Kidney epithelial cell (primary cell): ENCODE measurements around the gene C16orf54. TPM values are rescaled to one million over a fixed set of nuclear protein-coding genes. Genes with fewer than 3 reads are reported as not detected.
"Not testable (repeated sequence)": the region's sequence is repeated elsewhere in the genome, so short reads cannot be mapped to it uniquely, and the experiment has no call there.

ENCODE experiments used
- DNase-seq: peaks from one replicate; pipeline ENCODE4 v3.0.0-alpha.2; 2010; ENCODE audit warnings: low read depth
- H3K27me3 ChIP-seq: 2 replicates; pipeline ENCODE4 v1.6.0; 2011; ENCODE audit warnings: low read length; ENCODE audit not compliant: control insufficient read depth, insufficient read depth
- H3K36me3 ChIP-seq: 2 replicates; pipeline ENCODE4 v1.5.1; 2011; ENCODE audit warnings: low read length; ENCODE audit not compliant: control insufficient read depth, insufficient read depth
- H3K4me3 ChIP-seq: 2 replicates; pipeline ENCODE4 v1.5.1; 2011; ENCODE audit warnings: low read depth, mild to moderate bottlenecking, control low read depth, low read length
- total RNA-seq: library from RNA; depleted of rRNA; stranded (reverse); fragments of >200 nt; gene quantifications from 2 replicates; pipeline ENCODE4 v1.2.3, GENCODE V29; 2015
- TF ChIP-seq, protein P1 (sequence below): IDR thresholded peaks from 2 replicates; pipeline ENCODE4 v1.5.1; 2011; ENCODE audit warnings: mild to moderate bottlenecking, moderate library complexity, low read length, control low read depth, inconsistent platforms; ENCODE audit not compliant: insufficient read depth, poor library complexity, severe bottlenecking

Gene C16orf54
- total RNA-seq, 1 donor from 2014 or later: not detected

DNA sequence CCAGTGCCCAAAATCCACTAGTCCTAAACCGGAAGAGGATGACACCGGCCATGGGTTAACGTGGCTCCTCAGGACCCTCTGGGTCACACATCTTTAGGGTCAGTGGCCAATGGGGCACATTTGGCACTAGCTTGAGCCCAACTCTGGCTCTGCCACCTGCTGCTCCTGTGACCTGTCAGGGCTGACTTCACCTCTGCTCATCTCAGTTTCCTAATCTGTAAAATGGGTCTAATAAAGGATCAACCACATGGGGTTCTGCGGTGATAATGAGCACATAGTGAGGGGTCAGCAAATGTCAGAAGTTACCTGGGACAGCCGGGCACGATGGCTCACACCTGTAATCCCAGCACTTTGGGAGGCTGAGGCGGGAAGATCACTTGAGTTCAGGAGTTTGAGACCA, 48.4 kb downstream of the C16orf54 start:
- Histone ChIP-seq H3K4me3 (no peak overlapping the region), H3K27me3 (no peaks in the 10 kb centered on the region), H3K36me3 (peaks cover 1% of the 10 kb centered on the region)
- TF ChIP-seq, protein P1, sequence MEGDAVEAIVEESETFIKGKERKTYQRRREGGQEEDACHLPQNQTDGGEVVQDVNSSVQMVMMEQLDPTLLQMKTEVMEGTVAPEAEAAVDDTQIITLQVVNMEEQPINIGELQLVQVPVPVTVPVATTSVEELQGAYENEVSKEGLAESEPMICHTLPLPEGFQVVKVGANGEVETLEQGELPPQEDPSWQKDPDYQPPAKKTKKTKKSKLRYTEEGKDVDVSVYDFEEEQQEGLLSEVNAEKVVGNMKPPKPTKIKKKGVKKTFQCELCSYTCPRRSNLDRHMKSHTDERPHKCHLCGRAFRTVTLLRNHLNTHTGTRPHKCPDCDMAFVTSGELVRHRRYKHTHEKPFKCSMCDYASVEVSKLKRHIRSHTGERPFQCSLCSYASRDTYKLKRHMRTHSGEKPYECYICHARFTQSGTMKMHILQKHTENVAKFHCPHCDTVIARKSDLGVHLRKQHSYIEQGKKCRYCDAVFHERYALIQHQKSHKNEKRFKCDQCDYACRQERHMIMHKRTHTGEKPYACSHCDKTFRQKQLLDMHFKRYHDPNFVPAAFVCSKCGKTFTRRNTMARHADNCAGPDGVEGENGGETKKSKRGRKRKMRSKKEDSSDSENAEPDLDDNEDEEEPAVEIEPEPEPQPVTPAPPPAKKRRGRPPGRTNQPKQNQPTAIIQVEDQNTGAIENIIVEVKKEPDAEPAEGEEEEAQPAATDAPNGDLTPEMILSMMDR: no peak
- no peak for DNase-seq

DNA sequence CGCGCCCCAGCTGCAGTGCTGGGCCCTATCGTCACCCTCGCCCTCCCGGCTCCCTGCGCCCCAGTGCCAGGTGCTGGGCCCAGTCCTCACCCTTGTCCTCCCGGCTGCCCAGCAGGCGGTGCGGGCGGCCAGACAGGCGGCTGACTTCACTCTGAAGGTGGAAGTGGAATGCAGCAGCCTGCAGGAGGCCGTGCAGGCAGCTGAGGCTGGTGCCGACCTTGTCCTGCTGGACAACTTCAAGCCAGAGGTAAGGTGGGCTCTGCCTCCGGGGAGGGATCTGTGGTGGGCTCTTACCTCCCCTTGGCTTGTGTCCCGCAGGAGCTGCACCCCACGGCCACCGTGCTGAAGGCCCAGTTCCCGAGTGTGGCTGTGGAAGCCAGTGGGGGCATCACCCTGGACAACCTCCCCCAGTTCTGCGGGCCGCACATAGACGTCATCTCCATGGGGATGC, 48.9 kb downstream of the C16orf54 start:
- DNase-seq: no peak
- TF ChIP-seq, protein P1: no peak
- H3K27me3 ChIP-seq: no peaks in the 10 kb centered on the region
- H3K4me3 ChIP-seq: no peak overlapping the region
- H3K36me3 ChIP-seq: peaks cover 1% of the 10 kb centered on the region

DNA sequence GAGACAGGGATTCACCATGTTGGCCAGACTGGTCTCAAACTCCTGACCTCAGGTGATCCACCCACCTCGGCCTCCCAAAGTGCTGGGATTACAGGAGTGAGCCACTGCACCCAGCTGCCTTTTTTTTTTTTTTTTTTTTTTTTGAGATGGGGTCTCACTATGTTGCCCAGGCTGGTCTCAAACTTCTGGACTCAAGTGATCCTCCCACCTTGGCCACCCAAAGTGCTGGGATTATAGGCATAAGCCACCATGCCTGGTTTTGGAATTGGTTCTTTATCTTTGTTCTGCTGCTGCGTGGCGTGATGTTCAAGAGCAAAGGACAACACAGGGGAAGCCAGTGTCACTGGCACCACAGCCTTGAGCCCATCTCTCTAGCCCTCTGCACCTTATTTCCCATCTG, 50.1 kb downstream of the C16orf54 start:
- DNase-seq, H3K4me3 ChIP-seq, H3K27me3 ChIP-seq, H3K36me3 ChIP-seq: not testable (repeated sequence)

DNA sequence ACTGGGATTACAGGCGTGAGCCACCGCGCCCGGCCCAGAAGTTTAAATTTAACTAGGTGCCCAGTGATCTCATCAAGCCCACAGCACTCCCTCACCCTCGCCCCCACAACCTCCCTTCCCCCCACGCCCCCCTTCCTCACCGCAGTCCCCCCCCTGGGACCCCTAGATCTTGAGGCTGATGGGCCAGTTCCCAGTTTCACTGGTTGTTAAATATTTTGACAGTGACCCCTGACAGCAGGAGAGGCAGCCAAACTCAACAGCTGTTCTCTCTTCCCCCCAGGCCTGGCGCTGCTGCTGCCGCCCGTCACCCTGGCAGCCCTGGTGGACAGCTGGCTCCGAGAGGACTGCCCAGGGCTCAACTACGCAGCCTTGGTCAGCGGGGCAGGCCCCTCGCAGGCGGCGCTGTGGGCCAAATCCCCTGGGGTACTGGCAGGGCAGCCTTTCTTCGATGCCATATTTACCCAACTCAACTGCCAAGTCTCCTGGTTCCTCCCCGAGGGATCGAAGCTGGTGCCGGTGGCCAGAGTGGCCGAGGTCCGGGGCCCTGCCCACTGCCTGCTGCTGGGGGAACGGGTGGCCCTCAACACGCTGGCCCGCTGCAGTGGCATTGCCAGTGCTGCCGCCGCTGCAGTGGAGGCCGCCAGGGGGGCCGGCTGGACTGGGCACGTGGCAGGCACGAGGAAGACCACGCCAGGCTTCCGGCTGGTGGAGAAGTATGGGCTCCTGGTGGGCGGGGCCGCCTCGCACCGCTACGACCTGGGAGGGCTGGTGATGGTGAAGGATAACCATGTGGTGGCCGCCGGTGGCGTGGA, 51.2 kb downstream of the C16orf54 start:
- TF ChIP-seq, protein P1: no peak
- H3K4me3 ChIP-seq: no peak overlapping the region
- no peaks in the 10 kb centered on the region for H3K27me3 ChIP-seq
- H3K36me3 ChIP-seq: peaks cover 1% of the 10 kb centered on the region
- DNase-seq: no peak

DNA sequence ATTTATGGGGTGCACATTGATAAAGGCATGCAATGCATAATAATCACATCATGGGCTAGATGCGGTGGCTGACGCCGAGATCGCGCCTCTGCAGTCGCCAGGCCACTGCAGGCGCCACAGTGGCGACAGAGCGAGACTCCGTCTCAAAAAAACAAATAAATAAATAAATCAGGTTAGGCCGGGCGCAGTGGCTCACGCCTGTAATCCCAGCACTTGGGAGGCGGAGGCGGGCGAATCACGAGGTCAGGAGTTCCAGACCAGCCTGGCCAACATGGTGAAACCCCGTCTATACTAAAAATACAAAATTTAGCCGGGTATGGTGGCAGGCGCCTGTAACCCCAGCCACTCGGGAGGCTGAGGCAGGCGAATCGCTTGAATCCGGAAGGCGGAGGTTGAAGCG, 53.2 kb downstream of the C16orf54 start:
- not testable (repeated sequence) for H3K4me3 ChIP-seq, H3K27me3 ChIP-seq, DNase-seq, H3K36me3 ChIP-seq

Other genes starting within 250 kb of the C16orf54 start
- gene NPIPB12, start 239.6 kb downstream of the C16orf54 start, total RNA-seq: 2.2 and 27.8 TPM in 2 replicates
- 0.27 and 1.0 TPM in 2 replicates for gene SPN, start 82.7 kb downstream of the C16orf54 start, total RNA-seq
- 47.9 and 60.3 TPM in 2 replicates for gene QPRT, start 66.8 kb downstream of the C16orf54 start, total RNA-seq
- gene ZG16, start 32.3 kb upstream of the C16orf54 start, total RNA-seq: not detected in 2 replicates
- gene KIF22, start 44.8 kb upstream of the C16orf54 start, total RNA-seq: 24.2 and 27.5 TPM in 2 replicates
- 164 and 200 TPM in 2 replicates for gene MAZ, start 60.5 kb upstream of the C16orf54 start, total RNA-seq
- 0.27 and 0.29 TPM in 2 replicates for gene PRRT2, start 66.2 kb upstream of the C16orf54 start, total RNA-seq
- 40.1 and 53.9 TPM in 2 replicates for gene PAGR1, start 70.2 kb upstream of the C16orf54 start, total RNA-seq
- gene MVP, start 74.5 kb upstream of the C16orf54 start, total RNA-seq: 194 and 209 TPM in 2 replicates
- gene CDIPT, start 117.2 kb upstream of the C16orf54 start, total RNA-seq: 83.9 and 85.2 TPM in 2 replicates
- 26.2 and 30.4 TPM in 2 replicates for gene SEZ6L2, start 153.6 kb upstream of the C16orf54 start, total RNA-seq
- gene ASPHD1, start 154.5 kb upstream of the C16orf54 start, total RNA-seq: 10.2 and 12.5 TPM in 2 replicates
- gene KCTD13, start 180.2 kb upstream of the C16orf54 start, total RNA-seq: 24.7 and 38.2 TPM in 2 replicates
- gene TMEM219, start 216.1 kb upstream of the C16orf54 start, total RNA-seq: 173 and 175 TPM in 2 replicates
- gene TAOK2, start 227.9 kb upstream of the C16orf54 start, total RNA-seq: 40.1 and 41.7 TPM in 2 replicates
- 13.2 and 20.3 TPM in 2 replicates for gene HIRIP3, start 249.6 kb upstream of the C16orf54 start, total RNA-seq